Activated naive CD4-positive, alpha-beta T cell treated with anti-CD3 and anti-CD28 coated beads, Interleukin-2, amount 10 ng/mL, durations not matched to agents 5 hours and 36 hours (primary cell): ENCODE data around the gene FILIP1. TPM values are rescaled to one million over a fixed set of nuclear protein-coding genes. Genes with fewer than 3 reads are reported as not detected.

Source experiments
- microRNA-seq: library from miRNA; unstranded; fragments of <30 nt; microRNA quantifications from one replicate; pipeline ENCODE4 v1.2.0, GENCODE V29; 2022; ENCODE audit warnings: borderline microRNAs expressed, borderline replicate concordance
- total RNA-seq, 2 experiments: library from RNA; stranded (reverse); gene quantifications; one replicate each; pipeline ENCODE4 v1.2.3, GENCODE V29; 2021

The FILIP1 gene, protein sequence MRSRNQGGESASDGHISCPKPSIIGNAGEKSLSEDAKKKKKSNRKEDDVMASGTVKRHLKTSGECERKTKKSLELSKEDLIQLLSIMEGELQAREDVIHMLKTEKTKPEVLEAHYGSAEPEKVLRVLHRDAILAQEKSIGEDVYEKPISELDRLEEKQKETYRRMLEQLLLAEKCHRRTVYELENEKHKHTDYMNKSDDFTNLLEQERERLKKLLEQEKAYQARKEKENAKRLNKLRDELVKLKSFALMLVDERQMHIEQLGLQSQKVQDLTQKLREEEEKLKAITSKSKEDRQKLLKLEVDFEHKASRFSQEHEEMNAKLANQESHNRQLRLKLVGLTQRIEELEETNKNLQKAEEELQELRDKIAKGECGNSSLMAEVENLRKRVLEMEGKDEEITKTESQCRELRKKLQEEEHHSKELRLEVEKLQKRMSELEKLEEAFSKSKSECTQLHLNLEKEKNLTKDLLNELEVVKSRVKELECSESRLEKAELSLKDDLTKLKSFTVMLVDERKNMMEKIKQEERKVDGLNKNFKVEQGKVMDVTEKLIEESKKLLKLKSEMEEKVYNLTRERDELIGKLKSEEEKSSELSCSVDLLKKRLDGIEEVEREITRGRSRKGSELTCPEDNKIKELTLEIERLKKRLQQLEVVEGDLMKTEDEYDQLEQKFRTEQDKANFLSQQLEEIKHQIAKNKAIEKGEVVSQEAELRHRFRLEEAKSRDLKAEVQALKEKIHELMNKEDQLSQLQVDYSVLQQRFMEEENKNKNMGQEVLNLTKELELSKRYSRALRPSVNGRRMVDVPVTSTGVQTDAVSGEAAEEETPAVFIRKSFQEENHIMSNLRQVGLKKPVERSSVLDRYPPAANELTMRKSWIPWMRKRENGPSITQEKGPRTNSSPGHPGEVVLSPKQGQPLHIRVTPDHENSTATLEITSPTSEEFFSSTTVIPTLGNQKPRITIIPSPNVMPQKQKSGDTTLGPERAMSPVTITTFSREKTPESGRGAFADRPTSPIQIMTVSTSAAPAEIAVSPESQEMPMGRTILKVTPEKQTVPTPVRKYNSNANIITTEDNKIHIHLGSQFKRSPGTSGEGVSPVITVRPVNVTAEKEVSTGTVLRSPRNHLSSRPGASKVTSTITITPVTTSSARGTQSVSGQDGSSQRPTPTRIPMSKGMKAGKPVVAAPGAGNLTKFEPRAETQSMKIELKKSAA (N-terminal part only)
- not detected for total RNA-seq

DNA sequence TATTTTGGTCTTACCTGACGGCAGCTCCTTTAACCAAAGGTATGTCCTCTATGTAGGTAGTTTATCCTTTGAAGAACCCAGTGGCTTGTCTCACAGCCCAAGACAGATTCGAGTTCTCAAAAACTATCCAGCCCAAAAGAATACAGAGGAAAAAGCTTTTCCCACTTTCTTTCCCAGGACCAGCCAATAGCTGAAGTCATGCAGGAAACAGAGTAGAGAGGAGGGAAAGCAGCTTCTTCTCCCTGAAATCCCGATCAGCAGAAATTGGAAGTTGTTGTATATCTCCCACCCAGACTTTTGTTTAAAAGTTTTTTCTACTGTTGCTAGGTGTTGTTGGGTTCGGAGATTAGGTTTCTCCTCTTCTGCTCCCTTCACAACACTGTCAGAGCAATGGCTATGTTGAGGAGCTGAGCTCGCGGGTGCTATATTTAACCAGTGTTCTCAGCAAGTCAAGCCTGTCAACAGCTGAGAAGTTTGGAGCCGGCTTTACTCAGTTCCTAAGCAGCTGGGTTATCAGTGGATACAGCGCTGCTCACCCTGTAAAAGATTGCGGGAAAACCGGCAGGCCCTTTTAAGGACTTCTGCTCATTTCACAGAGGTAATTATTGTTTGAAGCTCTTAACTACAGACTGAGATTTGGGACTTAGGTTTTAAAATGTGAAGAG, at the start of gene FILIP1:
Gene FILIP1 (minus strand): TSS at position 401 of the 665 bp plus-strand sequence. CDS start 78,828 bp downstream, outside the sequence.

DNA sequence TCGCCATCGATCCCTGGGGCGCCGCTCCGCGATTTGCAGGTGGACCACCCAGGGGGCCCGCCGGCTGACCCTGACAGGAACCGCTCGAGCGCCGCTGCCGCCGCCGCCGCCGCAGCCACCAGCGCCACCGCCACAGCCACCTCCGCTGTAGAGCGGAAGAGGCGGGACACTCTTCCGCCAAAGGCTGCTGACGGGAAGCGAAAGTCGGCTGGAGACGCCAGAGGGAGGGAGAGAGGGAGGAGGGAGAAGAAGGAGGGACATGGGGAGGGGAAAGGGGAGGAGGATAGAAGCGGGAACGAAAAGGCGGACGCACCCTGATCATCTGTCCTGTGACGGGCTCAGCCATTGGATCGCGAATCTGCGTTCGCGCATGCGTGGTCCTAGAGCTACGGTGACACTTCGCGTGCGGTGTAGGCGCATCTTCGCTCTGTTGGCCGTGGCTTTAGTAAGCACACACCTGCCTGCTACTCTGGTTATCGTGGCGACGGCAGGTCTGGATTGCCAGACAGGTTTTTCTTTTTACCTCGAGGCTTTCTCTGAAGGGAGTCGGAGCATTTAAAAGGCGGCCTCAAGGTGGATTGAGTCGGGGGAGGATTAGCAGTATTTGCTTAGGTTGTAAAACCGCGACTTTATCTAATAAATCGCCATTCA, 208.8 kb downstream of the FILIP1 start, which contains the start of gene TMEM30A:
Gene TMEM30A (minus strand): TSS at position 161 of the 651 bp plus-strand sequence. CDS start 154 bp downstream, at position 7.

DNA sequence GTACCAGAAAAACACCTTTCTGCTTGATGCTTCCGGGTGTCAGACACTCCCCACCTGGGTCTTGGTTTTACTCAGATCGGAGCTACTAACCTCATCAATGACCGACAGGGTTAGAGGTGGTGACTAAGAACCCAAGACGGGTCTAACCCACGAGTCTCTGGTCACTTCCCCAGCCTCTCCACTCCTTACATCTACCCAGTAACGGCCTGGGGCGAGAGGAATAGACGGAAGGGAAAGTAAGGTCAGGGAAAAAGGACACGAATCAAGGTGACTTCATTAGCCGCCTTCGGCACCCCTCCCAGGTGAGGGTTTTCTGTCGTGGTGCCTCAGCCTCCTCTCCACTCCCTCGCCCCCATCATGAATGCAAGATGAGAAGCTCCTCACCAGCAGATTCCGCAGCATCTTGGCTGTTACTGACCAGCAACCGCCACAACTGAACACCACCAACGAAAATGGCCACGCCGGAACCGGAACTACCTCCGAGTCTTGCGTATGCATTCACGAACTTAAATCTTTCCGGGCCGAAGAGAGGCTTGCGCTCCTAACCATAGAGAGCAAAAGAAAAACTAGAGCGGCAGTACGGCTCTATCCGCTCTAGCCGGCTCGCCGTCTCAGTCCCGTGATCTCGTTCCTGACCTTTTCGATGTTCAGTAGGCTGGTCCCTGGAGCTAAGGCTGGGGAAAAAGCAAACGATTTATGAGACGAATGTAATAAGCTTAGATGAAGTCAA, 250.1 kb downstream of the FILIP1 start, which contains the start of gene COX7A2:
Gene COX7A2 (minus strand): TSS at position 469 of the 730 bp plus-strand sequence. CDS start 67 bp downstream, at position 402.

Small RNA genes within 50 kb of the gene (microRNA-seq; reads per million reads assigned to microRNA genes)
- gene MIR4463, result not detected

Other genes starting within 250 kb of the FILIP1 start
- gene COX7A2, start 250.0 kb downstream of the FILIP1 start, total RNA-seq, result 100 to 1,000 TPM; 352 to 393 TPM
- 10 to 100 TPM; 61.8 to 65.2 TPM for gene TMEM30A, start 209.0 kb downstream of the FILIP1 start, total RNA-seq
- 10 to 100 TPM; 64.3 to 65.8 TPM for gene SENP6, start 108.1 kb upstream of the FILIP1 start, total RNA-seq